GM12878 (cell line): ENCODE measurements around the gene RARS2. TPM values are rescaled to one million over a fixed set of nuclear protein-coding genes. Genes with fewer than 3 reads are reported as not detected.

Source experiments
- polyA plus RNA-seq, 11 experiments: library from polyadenylated mRNA; depleted of rRNA in 4 of 11; unstranded in 6 of 11; stranded (reverse) in 5 of 11; fragments of >200 nt; fragmentation: Nextera tagmentation in 4 of 11; fragmentation: Illumina TruSeq in 1 of 11; extraction: Ambion mirVana in 4 of 11; extraction: Trizol in 1 of 11; gene quantifications; 1 replicate in 1 of 11; 2 replicates in 10 of 11; pipeline versions ENCODE4 v1.2.1 to v1.2.3, GENCODE V29; 2011 to 2016; ENCODE audit warnings: inconsistent platforms in 2 of 11, missing spikeins in 2 of 11, low read depth in 1 of 11
- small RNA-seq: library from RNA; depleted of rRNA; stranded (forward); fragments of <200 nt; gene quantifications from one replicate; pipeline ENCODE3, GENCODE V24; 2014
- total RNA-seq, 4 experiments: library from RNA; depleted of rRNA in 3 of 4; stranded (reverse); fragments of >200 nt in 3 of 4; fragmentation: Illumina TruSeq in 1 of 4; extraction: Trizol in 1 of 4; gene quantifications; 2 replicates each; pipeline versions ENCODE4 v1.2.1 to v1.2.3, GENCODE V29; 2013 to 2021

Gene RARS2
- total and polyA plus RNA-seq, 10 of the 15 experiments (the other 5 are each of a cell fraction or from before 2014, with no cell fraction given), result 18.3 to 54.2 (median 36.8) TPM

Small RNA genes within 50 kb of the gene (small RNA-seq; reads per million reads assigned to genes)
- gene RNU6-444P, result not detected

Other genes starting within 250 kb of the RARS2 start
- gene C6orf163, start 245.2 kb downstream of the RARS2 start, total RNA-seq (2014; rRNA removed), result 2.8 TPM in 2 replicates
- 3.7 and 4.3 TPM in 2 replicates for gene C6orf163, start 245.2 kb downstream of the RARS2 start, total RNA-seq (2014; rRNA removed; fragmentation: Illumina TruSeq; extraction: Trizol)
- 1.3 and 1.4 TPM in 2 replicates for gene C6orf163, start 245.2 kb downstream of the RARS2 start, total RNA-seq (2021)
- gene C6orf163, start 245.2 kb downstream of the RARS2 start, polyA plus RNA-seq (2011; rRNA removed), result 0.56 and 0.94 TPM in 2 replicates
- 1.2 and 1.5 TPM in 2 replicates for gene C6orf163, start 245.2 kb downstream of the RARS2 start, polyA plus RNA-seq (2014; fragmentation: Illumina TruSeq; extraction: Trizol)
- under 1 TPM; 0.56 to 0.86 TPM for gene C6orf163, start 245.2 kb downstream of the RARS2 start, polyA plus RNA-seq (2014; fragmentation: Nextera tagmentation; extraction: Ambion mirVana)
- gene C6orf163, start 245.2 kb downstream of the RARS2 start, polyA plus RNA-seq (2014; rRNA removed), result 1.5 and 2.2 TPM in 2 replicates
- 1 to 10 TPM in 1 of 2 experiments, under 1 TPM in 1; 0.90 to 1.1 TPM for gene C6orf163, start 245.2 kb downstream of the RARS2 start, polyA plus RNA-seq (2016; fragmentation: Nextera tagmentation; extraction: Ambion mirVana)
- 0.05 and 0.11 TPM in 2 replicates for gene CFAP206, start 182.0 kb downstream of the RARS2 start, total RNA-seq (2014; rRNA removed)
- not detected in 2 replicates for gene CFAP206, start 182.0 kb downstream of the RARS2 start, total RNA-seq (2014; rRNA removed; fragmentation: Illumina TruSeq; extraction: Trizol)
- gene CFAP206, start 182.0 kb downstream of the RARS2 start, total RNA-seq (2021), result not detected in 2 replicates
- gene CFAP206, start 182.0 kb downstream of the RARS2 start, polyA plus RNA-seq (2011; rRNA removed), result 0.04 TPM in 1 of 2 replicates, not detected in the other
- 0.06 TPM in 1 of 2 replicates, not detected in the other for gene CFAP206, start 182.0 kb downstream of the RARS2 start, polyA plus RNA-seq (2014; fragmentation: Illumina TruSeq; extraction: Trizol)
- not detected for gene CFAP206, start 182.0 kb downstream of the RARS2 start, polyA plus RNA-seq (2014; fragmentation: Nextera tagmentation; extraction: Ambion mirVana)
- not detected in 2 replicates for gene CFAP206, start 182.0 kb downstream of the RARS2 start, polyA plus RNA-seq (2014; rRNA removed)
- under 1 TPM in 1 of 2 experiments, not detected in 1; 0.24 TPM for gene CFAP206, start 182.0 kb downstream of the RARS2 start, polyA plus RNA-seq (2016; fragmentation: Nextera tagmentation; extraction: Ambion mirVana)
- gene SLC35A1, start 117.0 kb downstream of the RARS2 start, total RNA-seq (2014; rRNA removed), result 7.1 and 8.5 TPM in 2 replicates
- 9.5 and 10.0 TPM in 2 replicates for gene SLC35A1, start 117.0 kb downstream of the RARS2 start, total RNA-seq (2014; rRNA removed; fragmentation: Illumina TruSeq; extraction: Trizol)
- 6.8 and 7.8 TPM in 2 replicates for gene SLC35A1, start 117.0 kb downstream of the RARS2 start, total RNA-seq (2021)
- 25.0 and 34.1 TPM in 2 replicates for gene SLC35A1, start 117.0 kb downstream of the RARS2 start, polyA plus RNA-seq (2011; rRNA removed)
- 9.6 and 13.9 TPM in 2 replicates for gene SLC35A1, start 117.0 kb downstream of the RARS2 start, polyA plus RNA-seq (2014; fragmentation: Illumina TruSeq; extraction: Trizol)
- 10 to 100 TPM; 15.1 to 28.0 TPM for gene SLC35A1, start 117.0 kb downstream of the RARS2 start, polyA plus RNA-seq (2014; fragmentation: Nextera tagmentation; extraction: Ambion mirVana)
- gene SLC35A1, start 117.0 kb downstream of the RARS2 start, polyA plus RNA-seq (2014; rRNA removed), result 8.8 and 9.8 TPM in 2 replicates
- 10 to 100 TPM; 15.3 to 17.1 TPM for gene SLC35A1, start 117.0 kb downstream of the RARS2 start, polyA plus RNA-seq (2016; fragmentation: Nextera tagmentation; extraction: Ambion mirVana)
- gene ORC3, start 148 bp upstream of the RARS2 start, total RNA-seq (2014; rRNA removed), result 28.7 and 35.7 TPM in 2 replicates
- 43.0 and 43.7 TPM in 2 replicates for gene ORC3, start 148 bp upstream of the RARS2 start, total RNA-seq (2014; rRNA removed; fragmentation: Illumina TruSeq; extraction: Trizol)
- 27.2 and 28.4 TPM in 2 replicates for gene ORC3, start 148 bp upstream of the RARS2 start, total RNA-seq (2021)
- gene ORC3, start 148 bp upstream of the RARS2 start, polyA plus RNA-seq (2011; rRNA removed), result 58.9 and 89.9 TPM in 2 replicates
- gene ORC3, start 148 bp upstream of the RARS2 start, polyA plus RNA-seq (2014; fragmentation: Illumina TruSeq; extraction: Trizol), result 50.3 and 58.2 TPM in 2 replicates
- 10 to 100 TPM; 65.4 to 76.3 TPM for gene ORC3, start 148 bp upstream of the RARS2 start, polyA plus RNA-seq (2014; fragmentation: Nextera tagmentation; extraction: Ambion mirVana)
- gene ORC3, start 148 bp upstream of the RARS2 start, polyA plus RNA-seq (2014; rRNA removed), result 22.2 and 29.2 TPM in 2 replicates
- gene ORC3, start 148 bp upstream of the RARS2 start, polyA plus RNA-seq (2016; fragmentation: Nextera tagmentation; extraction: Ambion mirVana), result 10 to 100 TPM; 62.3 to 63.3 TPM
- gene AKIRIN2, start 112.2 kb upstream of the RARS2 start, total RNA-seq (2014; rRNA removed), result 28.4 and 32.9 TPM in 2 replicates
- 21.9 and 23.7 TPM in 2 replicates for gene AKIRIN2, start 112.2 kb upstream of the RARS2 start, total RNA-seq (2014; rRNA removed; fragmentation: Illumina TruSeq; extraction: Trizol)
- gene AKIRIN2, start 112.2 kb upstream of the RARS2 start, total RNA-seq (2021), result 71.6 and 74.4 TPM in 2 replicates
- 40.1 and 62.9 TPM in 2 replicates for gene AKIRIN2, start 112.2 kb upstream of the RARS2 start, polyA plus RNA-seq (2011; rRNA removed)
- 39.3 and 46.5 TPM in 2 replicates for gene AKIRIN2, start 112.2 kb upstream of the RARS2 start, polyA plus RNA-seq (2014; fragmentation: Illumina TruSeq; extraction: Trizol)
- gene AKIRIN2, start 112.2 kb upstream of the RARS2 start, polyA plus RNA-seq (2014; fragmentation: Nextera tagmentation; extraction: Ambion mirVana), result 10 to 100 TPM; 12.7 to 16.8 TPM
- 45.0 and 49.0 TPM in 2 replicates for gene AKIRIN2, start 112.2 kb upstream of the RARS2 start, polyA plus RNA-seq (2014; rRNA removed)
- 10 to 100 TPM; 79.2 to 82.2 TPM for gene AKIRIN2, start 112.2 kb upstream of the RARS2 start, polyA plus RNA-seq (2016; fragmentation: Nextera tagmentation; extraction: Ambion mirVana)